ENCODE data around the gene ARHGAP6. TPM values are rescaled to one million over a fixed set of nuclear protein-coding genes. Genes with fewer than 3 reads are reported as not detected.

Gene ARHGAP6
- total and polyA plus RNA-seq, 2 experiments from 2014 or later = 0.26 to 0.59 TPM

DNA sequence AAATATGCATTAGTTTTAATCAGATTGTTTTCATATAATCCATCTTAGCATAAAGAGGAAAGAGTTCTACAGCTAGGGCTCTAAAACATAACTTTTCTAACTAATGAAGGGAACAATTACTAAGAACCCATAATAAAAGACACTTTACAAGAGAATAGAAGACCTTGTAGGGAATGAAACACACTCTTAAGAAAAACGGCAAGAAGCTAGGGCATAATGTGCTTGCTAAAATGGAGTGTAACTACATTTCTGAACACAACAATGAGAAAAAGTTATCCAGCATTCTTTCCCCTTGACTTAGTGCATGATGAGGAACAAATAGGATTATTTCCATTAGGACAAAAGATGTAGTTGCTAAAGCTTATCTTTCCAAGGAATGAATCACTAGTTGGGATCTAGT lies 54.6 kb downstream of the ARHGAP6 start (continued):
- TF ChIP-seq, protein P1, sequence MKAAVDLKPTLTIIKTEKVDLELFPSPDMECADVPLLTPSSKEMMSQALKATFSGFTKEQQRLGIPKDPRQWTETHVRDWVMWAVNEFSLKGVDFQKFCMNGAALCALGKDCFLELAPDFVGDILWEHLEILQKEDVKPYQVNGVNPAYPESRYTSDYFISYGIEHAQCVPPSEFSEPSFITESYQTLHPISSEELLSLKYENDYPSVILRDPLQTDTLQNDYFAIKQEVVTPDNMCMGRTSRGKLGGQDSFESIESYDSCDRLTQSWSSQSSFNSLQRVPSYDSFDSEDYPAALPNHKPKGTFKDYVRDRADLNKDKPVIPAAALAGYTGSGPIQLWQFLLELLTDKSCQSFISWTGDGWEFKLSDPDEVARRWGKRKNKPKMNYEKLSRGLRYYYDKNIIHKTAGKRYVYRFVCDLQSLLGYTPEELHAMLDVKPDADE (IDR thresholded peaks at IDR 0.05) = no peak
- TF ChIP-seq ZNF114 (CRISPR knock-in tag; IDR thresholded peaks at IDR 0.05) (no peak), CREB1 (CRISPR knock-in tag; IDR thresholded peaks at IDR 0.05; ENCODE audit: low read depth) (no peak), EZH2 (IDR thresholded peaks at IDR 0.05; ENCODE audit: low read depth, unreplicated experiment) (no peak)
- TF ChIP-seq, protein P2, sequence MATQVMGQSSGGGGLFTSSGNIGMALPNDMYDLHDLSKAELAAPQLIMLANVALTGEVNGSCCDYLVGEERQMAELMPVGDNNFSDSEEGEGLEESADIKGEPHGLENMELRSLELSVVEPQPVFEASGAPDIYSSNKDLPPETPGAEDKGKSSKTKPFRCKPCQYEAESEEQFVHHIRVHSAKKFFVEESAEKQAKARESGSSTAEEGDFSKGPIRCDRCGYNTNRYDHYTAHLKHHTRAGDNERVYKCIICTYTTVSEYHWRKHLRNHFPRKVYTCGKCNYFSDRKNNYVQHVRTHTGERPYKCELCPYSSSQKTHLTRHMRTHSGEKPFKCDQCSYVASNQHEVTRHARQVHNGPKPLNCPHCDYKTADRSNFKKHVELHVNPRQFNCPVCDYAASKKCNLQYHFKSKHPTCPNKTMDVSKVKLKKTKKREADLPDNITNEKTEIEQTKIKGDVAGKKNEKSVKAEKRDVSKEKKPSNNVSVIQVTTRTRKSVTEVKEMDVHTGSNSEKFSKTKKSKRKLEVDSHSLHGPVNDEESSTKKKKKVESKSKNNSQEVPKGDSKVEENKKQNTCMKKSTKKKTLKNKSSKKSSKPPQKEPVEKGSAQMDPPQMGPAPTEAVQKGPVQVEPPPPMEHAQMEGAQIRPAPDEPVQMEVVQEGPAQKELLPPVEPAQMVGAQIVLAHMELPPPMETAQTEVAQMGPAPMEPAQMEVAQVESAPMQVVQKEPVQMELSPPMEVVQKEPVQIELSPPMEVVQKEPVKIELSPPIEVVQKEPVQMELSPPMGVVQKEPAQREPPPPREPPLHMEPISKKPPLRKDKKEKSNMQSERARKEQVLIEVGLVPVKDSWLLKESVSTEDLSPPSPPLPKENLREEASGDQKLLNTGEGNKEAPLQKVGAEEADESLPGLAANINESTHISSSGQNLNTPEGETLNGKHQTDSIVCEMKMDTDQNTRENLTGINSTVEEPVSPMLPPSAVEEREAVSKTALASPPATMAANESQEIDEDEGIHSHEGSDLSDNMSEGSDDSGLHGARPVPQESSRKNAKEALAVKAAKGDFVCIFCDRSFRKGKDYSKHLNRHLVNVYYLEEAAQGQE (IDR thresholded peaks at IDR 0.05; ENCODE audit: unreplicated experiment) = no peak

DNA sequence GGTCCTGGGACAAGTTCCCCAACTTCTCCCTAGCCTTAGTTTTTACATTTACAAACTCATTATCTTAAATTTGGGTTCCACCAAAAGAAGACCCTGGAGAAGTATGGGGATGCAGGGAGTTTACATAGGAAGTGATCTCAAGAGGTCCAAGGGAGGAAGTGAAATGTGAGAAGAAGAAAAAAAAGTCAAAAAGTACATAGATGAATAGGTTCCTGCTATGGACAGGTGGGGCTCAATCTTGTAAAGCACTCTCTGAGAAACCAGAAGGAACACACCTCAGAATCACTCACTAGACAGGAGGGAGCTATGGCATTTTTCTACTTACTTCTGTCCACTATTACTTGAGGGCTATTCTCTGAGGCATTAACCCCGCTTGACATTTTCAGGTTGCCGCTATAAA lies 56.6 kb downstream of the ARHGAP6 start:
- Histone ChIP-seq H3K27me3 (ENCODE audit: insufficient read depth) (no peaks in the 10 kb centered on the region), H3K36me3 (ENCODE audit: insufficient read depth) (no peaks in the 10 kb centered on the region), H3K4me1 (ENCODE audit: insufficient read depth) (no peaks in the 10 kb centered on the region), H3K79me2 (replicated peaks; ENCODE audit: insufficient read depth) (no peaks in the 10 kb centered on the region), H3K9me2 (ENCODE audit: insufficient read depth) (no peaks in the 10 kb centered on the region), H2AFZ (no peak overlapping the region), H3F3A (replicated peaks; ENCODE audit: low read depth) (no peaks in the 10 kb centered on the region), H3K4me2 (no peak overlapping the region), H3K27ac (ENCODE audit: low read depth) (no peak overlapping the region), H4K20me1 (replicated peaks; ENCODE audit: insufficient read depth) (no peaks in the 10 kb centered on the region), H3K4me3 (no peak overlapping the region)
- H3K27ac Mint-ChIP-seq = no peak overlapping the region
- H3K4me3 Mint-ChIP-seq = no peak overlapping the region
- no peak for ATAC-seq
- no peaks in the 10 kb centered on the region for H3K4me1 Mint-ChIP-seq
- H3K36me3 Mint-ChIP-seq (ENCODE audit: low read depth) = no peaks in the 10 kb centered on the region
- no peak for DNase-seq (ENCODE audit: low spot score)
- no peak for TF ChIP-seq EZH2phosphoT487 (IDR thresholded peaks at IDR 0.05; ENCODE audit: unreplicated experiment)
- TF ChIP-seq ZNF114 (CRISPR knock-in tag; IDR thresholded peaks at IDR 0.05) = no peak
- TF ChIP-seq STAT1 (IDR thresholded peaks at IDR 0.05; ENCODE audit: unreplicated experiment) = no peak
- TF ChIP-seq NANOG (IDR thresholded peaks at IDR 0.05; ENCODE audit: borderline replicate concordance) = no peak
- H3K9me3 Mint-ChIP-seq = no peaks in the 10 kb centered on the region
- no peaks in the 10 kb centered on the region for H3K27me3 Mint-ChIP-seq (ENCODE audit: insufficient read depth, low read depth, poor library complexity)

DNA sequence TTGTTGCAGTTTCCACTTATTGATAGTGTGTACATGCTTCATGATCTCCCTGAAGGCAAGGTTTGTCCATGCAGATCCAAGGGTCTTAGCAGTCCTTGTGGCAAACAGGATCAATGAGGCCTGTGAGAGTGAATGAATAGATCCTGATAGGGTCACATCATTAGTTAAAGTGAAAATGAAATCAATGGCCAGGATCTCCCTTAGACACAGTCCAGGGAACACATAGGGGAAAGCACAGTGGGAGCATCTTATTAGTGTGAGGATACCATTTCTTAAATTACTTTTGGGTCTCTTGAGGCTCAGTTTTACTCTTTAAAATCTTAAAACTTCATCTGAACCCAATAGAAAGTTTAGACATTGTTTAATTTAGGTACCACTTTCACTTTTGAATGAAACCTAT lies 59.3 kb downstream of the ARHGAP6 start:
- H3K27me3 Mint-ChIP-seq (ENCODE audit: insufficient read depth, low read depth, poor library complexity) = no peaks in the 10 kb centered on the region
- H3K4me3 Mint-ChIP-seq = no peak overlapping the region
- no peaks in the 10 kb centered on the region for H3K4me1 ChIP-seq (ENCODE audit: insufficient read depth)
- no peaks in the 10 kb centered on the region for H3K9me2 ChIP-seq (ENCODE audit: insufficient read depth)
- H3K79me2 ChIP-seq (replicated peaks; ENCODE audit: insufficient read depth) = no peaks in the 10 kb centered on the region
- no peak overlapping the region for H2AFZ ChIP-seq
- DNase-seq (ENCODE audit: low spot score) (no peak), ATAC-seq (no peak)
- H3K27me3 ChIP-seq (ENCODE audit: insufficient read depth) = no peaks in the 10 kb centered on the region
- no peaks in the 10 kb centered on the region for H3K36me3 Mint-ChIP-seq (ENCODE audit: low read depth)
- no peaks in the 10 kb centered on the region for H4K20me1 ChIP-seq (replicated peaks; ENCODE audit: insufficient read depth)
- no peaks in the 10 kb centered on the region for H3K9me3 Mint-ChIP-seq
- H3K36me3 ChIP-seq (ENCODE audit: insufficient read depth) = no peaks in the 10 kb centered on the region
- no peak overlapping the region for H3K27ac ChIP-seq (ENCODE audit: low read depth)
- H3K4me1 Mint-ChIP-seq = no peaks in the 10 kb centered on the region
- H3K4me3 ChIP-seq = no peak overlapping the region
- H3K27ac Mint-ChIP-seq = no peak overlapping the region
- H3K4me2 ChIP-seq = no peak overlapping the region
- H3F3A ChIP-seq (replicated peaks; ENCODE audit: low read depth) = no peaks in the 10 kb centered on the region
- TF ChIP-seq, protein P2 (IDR thresholded peaks at IDR 0.05; ENCODE audit: unreplicated experiment) = no peak
- TF ChIP-seq JUNB (IDR thresholded peaks at IDR 0.05; ENCODE audit: unreplicated experiment) = no peak
